Measurements from ENCODE around the gene FBXL17.

GRCh38 chr5:107831612-107832395 is 550.1 kb downstream of the FBXL17 start:
- TF ChIP-seq, protein P1, sequence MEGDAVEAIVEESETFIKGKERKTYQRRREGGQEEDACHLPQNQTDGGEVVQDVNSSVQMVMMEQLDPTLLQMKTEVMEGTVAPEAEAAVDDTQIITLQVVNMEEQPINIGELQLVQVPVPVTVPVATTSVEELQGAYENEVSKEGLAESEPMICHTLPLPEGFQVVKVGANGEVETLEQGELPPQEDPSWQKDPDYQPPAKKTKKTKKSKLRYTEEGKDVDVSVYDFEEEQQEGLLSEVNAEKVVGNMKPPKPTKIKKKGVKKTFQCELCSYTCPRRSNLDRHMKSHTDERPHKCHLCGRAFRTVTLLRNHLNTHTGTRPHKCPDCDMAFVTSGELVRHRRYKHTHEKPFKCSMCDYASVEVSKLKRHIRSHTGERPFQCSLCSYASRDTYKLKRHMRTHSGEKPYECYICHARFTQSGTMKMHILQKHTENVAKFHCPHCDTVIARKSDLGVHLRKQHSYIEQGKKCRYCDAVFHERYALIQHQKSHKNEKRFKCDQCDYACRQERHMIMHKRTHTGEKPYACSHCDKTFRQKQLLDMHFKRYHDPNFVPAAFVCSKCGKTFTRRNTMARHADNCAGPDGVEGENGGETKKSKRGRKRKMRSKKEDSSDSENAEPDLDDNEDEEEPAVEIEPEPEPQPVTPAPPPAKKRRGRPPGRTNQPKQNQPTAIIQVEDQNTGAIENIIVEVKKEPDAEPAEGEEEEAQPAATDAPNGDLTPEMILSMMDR (IDR thresholded peaks at IDR 0.05; ENCODE audit: low read depth, low read length) = no peak
- TF ChIP-seq EZH2phosphoT487 (IDR thresholded peaks at IDR 0.05; ENCODE audit: low read depth) = no peak

All from OCI-LY3 (cell line).